Measurements from ENCODE around the gene DOCK9. TPM values are rescaled to one million over a fixed set of nuclear protein-coding genes. Genes with fewer than 3 reads are reported as not detected.

Gene DOCK9
- total RNA-seq, 1 donor from 2014 or later: 43.5 TPM

DNA sequence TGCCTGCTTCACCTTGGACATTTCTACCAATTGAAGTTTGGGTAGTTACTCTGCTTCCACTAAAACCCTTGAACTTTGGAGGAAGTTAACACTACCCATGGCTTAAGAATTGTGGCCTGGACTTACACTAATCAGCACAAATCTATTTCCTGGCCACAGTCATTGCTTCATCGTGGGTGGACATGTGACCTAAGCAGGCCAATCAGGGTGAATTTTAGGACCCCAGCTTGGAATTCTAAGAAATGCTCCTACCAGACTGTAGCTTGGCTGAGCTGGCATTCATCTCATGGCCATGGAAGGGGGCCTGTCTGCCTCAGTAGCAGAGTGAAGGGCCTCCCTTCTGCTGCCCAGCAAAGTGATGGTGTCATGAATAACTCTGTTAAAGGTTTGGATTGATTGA, 167.1 kb downstream of the DOCK9 start:
- DNase-seq: no peak
- no peak overlapping the region for H3K27ac Mint-ChIP-seq
- peaks cover 31% of the 10 kb centered on the region for H3K36me3 Mint-ChIP-seq (ENCODE audit: low read depth)
- peaks cover 4% of the 10 kb centered on the region for H3K9me3 Mint-ChIP-seq
- no peak overlapping the region for H3K4me3 Mint-ChIP-seq
- H3K27me3 Mint-ChIP-seq: no peaks in the 10 kb centered on the region
- peaks cover 2% of the 10 kb centered on the region for H3K4me1 Mint-ChIP-seq
- intact Hi-C loops (cut with micrococcal nuclease): no loop called here

DNA sequence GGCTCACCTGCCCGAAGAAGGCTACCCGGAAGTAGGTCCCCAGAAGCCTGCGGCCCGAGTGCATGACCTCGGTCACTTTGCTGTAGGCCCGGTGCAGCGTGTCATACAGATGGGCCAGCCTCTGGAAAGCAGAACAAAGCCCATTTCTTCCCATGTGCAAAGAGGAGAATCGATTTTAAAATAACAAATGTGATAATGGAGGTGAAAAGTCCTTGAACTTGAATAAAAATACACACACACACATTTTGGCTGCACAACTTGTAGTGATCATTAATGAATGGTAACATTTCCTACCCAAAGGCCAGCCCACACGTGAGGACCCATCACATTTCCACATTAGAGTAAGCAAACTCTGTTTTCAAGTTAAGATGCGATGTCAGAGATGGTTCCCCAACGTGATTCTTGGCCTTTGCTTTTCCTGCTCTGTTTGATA, 168.5 kb downstream of the DOCK9 start:
- Mint-ChIP-seq H3K4me3 (no peak overlapping the region), H3K27me3 (no peaks in the 10 kb centered on the region), H3K4me1 (peaks cover 2% of the 10 kb centered on the region), H3K9me3 (peaks cover 4% of the 10 kb centered on the region), H3K36me3 (ENCODE audit: low read depth) (peaks cover 40% of the 10 kb centered on the region), H3K27ac (no peak overlapping the region)
- intact Hi-C loops (cut with micrococcal nuclease): no loop called here
- DNase-seq: no peak

DNA sequence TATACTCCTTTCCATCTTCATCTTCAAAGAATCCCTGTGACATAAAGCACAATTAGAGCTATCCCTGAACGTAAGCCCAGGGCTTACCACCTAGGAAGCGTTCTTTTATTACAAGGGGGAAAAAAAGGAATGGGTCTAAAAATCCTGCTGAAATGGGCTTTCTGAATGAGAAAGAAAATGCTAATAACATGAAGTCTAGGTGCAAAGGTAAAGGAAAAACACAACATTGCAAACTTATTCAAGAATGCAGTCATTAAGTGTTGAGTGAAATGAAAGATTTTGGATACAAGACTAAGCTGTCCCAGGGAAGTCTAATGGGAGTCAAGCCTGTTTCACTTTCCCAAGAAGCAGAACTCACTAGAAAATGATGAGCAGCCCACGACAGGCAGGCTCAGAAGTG, 170.1 kb downstream of the DOCK9 start:
- H3K27me3 Mint-ChIP-seq: no peaks in the 10 kb centered on the region
- DNase-seq: no peak
- no peaks in the 10 kb centered on the region for H3K4me1 Mint-ChIP-seq
- H3K9me3 Mint-ChIP-seq: peaks cover 4% of the 10 kb centered on the region
- H3K27ac Mint-ChIP-seq: no peak overlapping the region
- intact Hi-C loops (cut with micrococcal nuclease): no loop called here
- peaks cover 41% of the 10 kb centered on the region for H3K36me3 Mint-ChIP-seq (ENCODE audit: low read depth)
- no peak overlapping the region for H3K4me3 Mint-ChIP-seq

DNA sequence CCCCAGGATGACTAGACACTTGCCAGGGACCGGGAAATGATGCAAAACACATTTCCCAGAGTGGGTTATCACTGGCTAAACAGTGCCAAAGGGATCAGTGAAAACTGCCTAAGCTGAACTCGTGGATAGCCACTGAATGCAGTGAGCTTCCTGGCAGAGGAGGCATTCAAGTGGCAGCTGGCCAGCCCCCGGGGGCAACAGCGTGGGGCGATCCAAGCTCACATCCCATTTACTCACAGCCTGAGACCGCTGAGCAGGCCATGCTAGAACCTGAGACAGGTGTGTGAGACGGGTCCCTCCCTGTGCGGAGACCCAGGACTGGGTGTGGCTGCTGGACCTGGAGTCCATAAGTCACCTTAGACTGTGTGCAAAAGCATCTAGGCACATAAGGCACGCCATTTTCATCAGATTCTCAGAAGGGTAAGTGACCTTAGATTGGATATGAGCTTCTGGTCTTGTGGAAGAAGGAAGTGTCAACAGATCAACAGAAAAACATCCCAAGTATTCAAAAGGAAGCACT, 173.5 kb downstream of the DOCK9 start:
- intact Hi-C loops (cut with micrococcal nuclease): no loop called here
- Mint-ChIP-seq H3K27me3 (no peaks in the 10 kb centered on the region), H3K4me1 (no peaks in the 10 kb centered on the region), H3K27ac (no peak overlapping the region), H3K4me3 (no peak overlapping the region), H3K36me3 (ENCODE audit: low read depth) (peaks cover 37% of the 10 kb centered on the region), H3K9me3 (no peaks in the 10 kb centered on the region)
- no peak for DNase-seq

DNA sequence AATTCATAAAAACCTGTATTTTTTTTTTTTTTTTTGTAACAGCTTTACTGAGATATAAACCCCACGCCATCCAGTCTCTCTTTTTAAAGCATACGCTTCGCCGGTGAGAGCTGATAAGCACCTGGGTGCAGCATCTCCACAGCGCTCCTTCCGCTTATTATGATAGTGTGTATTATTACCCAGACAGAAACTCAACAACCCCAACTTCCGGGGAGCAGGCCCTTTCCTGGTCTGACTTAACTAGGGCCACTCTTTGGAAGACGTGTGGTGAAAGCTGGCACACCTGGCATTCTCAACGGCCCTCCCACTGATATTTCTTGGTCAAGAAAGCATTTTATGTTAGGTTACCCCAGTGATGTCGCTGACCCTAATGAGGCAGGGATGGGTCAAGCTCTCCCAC, 173.9 kb downstream of the DOCK9 start:
- intact Hi-C loops (cut with micrococcal nuclease): no loop called here
- Mint-ChIP-seq H3K27me3 (no peaks in the 10 kb centered on the region), H3K36me3 (ENCODE audit: low read depth) (peaks cover 36% of the 10 kb centered on the region), H3K4me1 (no peaks in the 10 kb centered on the region), H3K4me3 (no peak overlapping the region), H3K9me3 (no peaks in the 10 kb centered on the region), H3K27ac (no peak overlapping the region)
- DNase-seq: no peak

DNA sequence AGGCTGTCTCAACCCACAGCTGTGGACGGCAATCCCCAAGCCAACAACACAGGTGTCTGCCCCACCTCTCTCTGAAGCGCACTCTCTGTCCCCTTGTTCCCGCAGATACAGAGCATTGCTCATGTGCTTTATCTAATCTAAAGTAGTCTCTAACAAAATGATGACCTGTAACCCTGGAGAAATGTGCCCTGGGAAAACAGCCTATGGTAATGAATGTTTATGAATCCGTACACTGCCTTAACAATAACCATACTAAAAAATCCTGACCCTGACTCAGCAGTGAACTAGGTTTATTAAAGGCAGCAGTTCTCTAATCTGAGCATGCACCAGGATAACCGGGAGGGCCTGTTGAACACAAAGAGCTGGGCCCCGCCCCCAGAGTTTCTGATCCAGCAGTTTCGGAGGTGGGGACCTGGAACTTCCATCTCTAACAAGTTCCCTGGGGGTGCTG, 174.7 kb downstream of the DOCK9 start:
- DNase-seq: no peak

DNA sequence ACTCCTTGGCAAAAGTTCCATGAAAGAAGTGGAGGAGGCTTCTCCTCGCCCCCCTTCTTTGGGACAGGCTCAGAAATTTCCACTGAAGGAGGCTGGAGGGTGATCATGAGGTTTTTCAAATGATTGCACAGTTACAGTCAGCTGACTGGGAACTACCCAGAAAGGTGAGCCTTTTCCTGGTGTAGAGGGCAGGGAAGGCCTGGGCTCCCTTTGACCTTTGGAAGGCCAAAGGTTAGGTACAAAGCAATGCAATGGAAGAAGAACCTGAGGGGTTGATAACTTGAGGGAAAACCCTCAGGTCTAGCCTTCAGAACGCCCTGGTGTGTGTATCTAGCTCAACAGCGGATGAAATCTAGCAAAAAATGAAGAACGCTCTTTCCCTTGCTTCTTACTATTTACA, 175.3 kb downstream of the DOCK9 start:
- Mint-ChIP-seq H3K9me3 (no peaks in the 10 kb centered on the region), H3K36me3 (ENCODE audit: low read depth) (peaks cover 42% of the 10 kb centered on the region)

More for the DNA sequence above, 174.7 kb downstream of the DOCK9 start:
- H3K27ac Mint-ChIP-seq: no peak overlapping the region
- no peak overlapping the region for H3K4me3 Mint-ChIP-seq
- H3K36me3 Mint-ChIP-seq (ENCODE audit: low read depth): peaks cover 42% of the 10 kb centered on the region
- intact Hi-C loops (cut with micrococcal nuclease): no loop called here
- H3K9me3 Mint-ChIP-seq: no peaks in the 10 kb centered on the region
- no peaks in the 10 kb centered on the region for H3K4me1 Mint-ChIP-seq
- H3K27me3 Mint-ChIP-seq: no peaks in the 10 kb centered on the region

DNA sequence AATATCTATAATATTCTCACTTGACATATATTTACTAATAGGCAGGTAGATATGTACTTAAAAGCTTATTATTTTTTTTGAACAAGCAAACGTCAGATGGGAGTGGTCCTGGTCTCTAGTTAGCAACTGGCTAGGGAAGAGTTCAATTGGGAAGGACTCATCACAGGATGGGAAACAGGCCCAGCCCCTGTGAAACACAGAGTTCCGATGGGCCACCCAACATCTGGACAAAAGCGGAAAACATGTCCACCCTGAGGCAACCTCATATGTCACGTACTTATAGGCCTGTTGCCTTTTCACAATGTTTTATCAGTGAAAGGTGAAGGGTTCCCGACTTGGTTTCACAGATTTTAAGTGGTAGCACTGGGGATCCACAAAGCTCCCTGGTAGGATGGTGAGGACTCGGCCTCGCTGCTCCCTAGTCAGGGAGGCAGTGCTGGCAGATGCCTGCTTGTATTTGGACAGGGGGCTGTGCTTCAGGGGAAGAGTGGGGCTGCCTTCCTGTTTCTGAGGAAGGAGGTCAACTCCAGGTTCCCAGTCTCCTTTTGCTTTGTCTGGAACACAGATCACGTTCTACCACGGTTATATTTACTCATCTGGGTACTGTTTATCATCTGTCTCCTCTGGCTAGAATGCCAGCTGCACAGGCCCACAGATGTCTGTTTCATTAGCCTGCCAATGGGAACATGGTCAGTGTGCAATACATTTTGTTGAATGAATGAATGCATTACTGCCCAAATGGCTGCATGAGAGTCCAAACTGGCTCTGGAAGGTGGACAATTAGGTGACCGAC, 176.0 kb downstream of the DOCK9 start:
- DNase-seq: no peak
- H3K27me3 Mint-ChIP-seq: no peaks in the 10 kb centered on the region
- H3K36me3 Mint-ChIP-seq (ENCODE audit: low read depth): peaks cover 43% of the 10 kb centered on the region
- intact Hi-C loops (cut with micrococcal nuclease): no loop called here
- H3K27ac Mint-ChIP-seq: no peak overlapping the region
- peaks cover 2% of the 10 kb centered on the region for H3K4me1 Mint-ChIP-seq
- no peak overlapping the region for H3K4me3 Mint-ChIP-seq
- H3K9me3 Mint-ChIP-seq: no peaks in the 10 kb centered on the region

More for the DNA sequence above, 175.3 kb downstream of the DOCK9 start:
- intact Hi-C loops (cut with micrococcal nuclease): no loop called here
- no peak overlapping the region for H3K27ac Mint-ChIP-seq
- no peak for DNase-seq
- H3K27me3 Mint-ChIP-seq: no peaks in the 10 kb centered on the region
- no peak overlapping the region for H3K4me3 Mint-ChIP-seq
- H3K4me1 Mint-ChIP-seq: peaks cover under 1% of the 10 kb centered on the region

DNA sequence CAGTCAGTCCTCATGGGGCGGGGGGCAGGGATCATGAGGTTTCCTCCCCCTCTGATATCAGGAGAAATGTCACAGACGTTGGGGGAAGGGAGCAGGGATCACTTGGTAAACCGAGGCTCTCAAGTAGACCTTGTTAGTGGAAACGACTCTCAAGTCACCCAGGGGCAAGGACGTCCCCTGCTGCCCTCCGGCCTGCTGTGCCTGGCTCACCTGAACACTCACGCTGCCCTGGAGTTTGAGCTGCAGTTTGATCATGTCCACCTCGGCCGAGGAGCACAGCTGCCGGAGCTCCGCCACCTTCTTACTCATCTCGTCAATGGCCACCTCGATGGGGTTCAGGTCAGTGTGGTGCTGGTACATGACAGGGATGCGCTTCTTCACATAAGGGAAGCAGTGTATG, 177.8 kb downstream of the DOCK9 start:
- intact Hi-C loops (cut with micrococcal nuclease): no loop called here
- DNase-seq: no peak
- Mint-ChIP-seq H3K36me3 (ENCODE audit: low read depth) (peaks cover 53% of the 10 kb centered on the region), H3K4me3 (no peak overlapping the region), H3K27ac (no peak overlapping the region), H3K9me3 (no peaks in the 10 kb centered on the region), H3K27me3 (no peaks in the 10 kb centered on the region), H3K4me1 (peaks cover 2% of the 10 kb centered on the region)

DNA sequence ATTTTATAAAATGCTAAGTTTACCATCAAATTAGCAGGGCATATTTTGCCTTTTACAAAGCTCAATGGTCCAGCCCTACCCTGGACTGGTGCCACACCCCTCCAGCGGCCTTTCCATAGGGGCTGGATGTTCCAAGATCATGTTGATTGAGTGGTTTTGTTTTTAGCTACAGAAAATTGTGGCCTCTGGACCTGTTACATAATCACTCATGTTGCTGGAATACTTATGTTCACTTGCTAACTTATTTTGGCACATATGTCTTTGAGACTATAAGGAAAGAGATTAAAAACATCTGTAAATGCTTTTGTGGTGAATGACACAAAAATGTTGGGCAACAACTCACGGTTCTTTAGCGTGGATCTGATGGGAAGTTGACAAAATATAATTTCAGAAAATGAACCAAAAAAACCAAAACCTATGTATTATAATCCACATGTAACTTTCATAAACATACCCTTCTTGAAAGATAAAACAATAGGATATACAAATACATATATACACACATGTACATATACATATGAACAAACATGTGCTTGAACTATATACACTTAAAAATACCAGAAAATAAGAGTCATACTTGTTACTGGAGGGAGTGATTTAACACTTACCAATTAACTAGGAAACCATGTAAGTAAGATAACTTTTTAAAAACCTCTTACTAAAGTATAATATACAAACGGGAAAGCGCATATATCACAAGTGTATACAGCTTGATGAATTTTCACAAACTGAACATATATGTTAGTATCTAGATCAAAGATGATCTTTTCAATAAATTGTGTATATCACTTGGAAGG, 178.8 kb downstream of the DOCK9 start:
- Mint-ChIP-seq H3K27me3 (no peaks in the 10 kb centered on the region), H3K4me1 (peaks cover 2% of the 10 kb centered on the region), H3K27ac (no peak overlapping the region), H3K4me3 (no peak overlapping the region), H3K9me3 (no peaks in the 10 kb centered on the region), H3K36me3 (ENCODE audit: low read depth) (peaks cover 54% of the 10 kb centered on the region)
- intact Hi-C loops (cut with micrococcal nuclease): no loop called here
- DNase-seq: no peak

DNA sequence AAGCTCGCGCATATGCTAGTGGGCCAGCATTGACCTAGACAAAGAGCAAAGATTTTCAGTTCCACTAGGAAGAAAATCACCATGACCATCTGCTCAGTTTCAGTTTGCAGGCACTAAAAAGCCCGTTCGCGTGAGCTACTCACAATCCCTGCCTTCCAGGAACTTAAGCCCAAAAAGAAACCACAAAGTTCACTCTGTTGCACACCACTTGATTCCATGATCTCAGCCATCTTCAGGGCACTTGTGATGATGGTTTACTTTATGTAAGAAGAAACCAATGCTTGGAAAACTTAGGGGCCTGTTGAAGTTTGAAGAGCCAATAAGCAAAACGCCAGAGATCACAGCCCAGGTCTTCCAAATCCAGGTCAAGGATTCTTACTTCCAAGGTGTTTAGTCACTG, 180.4 kb downstream of the DOCK9 start:
- H3K27me3 Mint-ChIP-seq: no peaks in the 10 kb centered on the region
- DNase-seq: no peak
- H3K36me3 Mint-ChIP-seq (ENCODE audit: low read depth): peaks cover 61% of the 10 kb centered on the region
- H3K27ac Mint-ChIP-seq: no peak overlapping the region
- H3K4me3 Mint-ChIP-seq: no peak overlapping the region
- no peaks in the 10 kb centered on the region for H3K9me3 Mint-ChIP-seq
- intact Hi-C loops (cut with micrococcal nuclease): no loop called here
- H3K4me1 Mint-ChIP-seq: peaks cover 2% of the 10 kb centered on the region

DNA sequence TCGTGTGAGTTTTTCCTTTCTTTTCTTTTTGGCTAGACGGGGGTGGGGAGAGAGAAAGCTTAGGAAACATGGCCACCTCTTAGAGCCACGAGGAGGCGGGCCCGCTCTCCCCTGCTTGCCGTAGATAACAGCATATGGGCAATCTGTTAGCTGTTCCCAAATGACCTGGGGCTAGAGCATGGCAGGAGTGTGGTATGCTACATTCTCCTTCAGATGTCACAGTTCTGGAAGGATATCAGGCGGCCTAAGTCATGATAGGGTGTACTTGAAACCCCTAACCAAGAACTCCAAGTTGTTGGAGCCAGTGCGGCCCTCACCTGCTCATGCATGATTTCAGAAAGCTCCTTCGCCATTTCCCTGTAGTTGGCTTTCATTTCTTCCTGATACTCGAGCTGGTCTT, 181.1 kb downstream of the DOCK9 start:
- Mint-ChIP-seq H3K27ac (no peak overlapping the region), H3K27me3 (no peaks in the 10 kb centered on the region), H3K4me1 (peaks cover 2% of the 10 kb centered on the region), H3K36me3 (ENCODE audit: low read depth) (peaks cover 64% of the 10 kb centered on the region), H3K9me3 (no peaks in the 10 kb centered on the region), H3K4me3 (no peak overlapping the region)
- DNase-seq: no peak
- intact Hi-C loops (cut with micrococcal nuclease): no loop called here

DNA sequence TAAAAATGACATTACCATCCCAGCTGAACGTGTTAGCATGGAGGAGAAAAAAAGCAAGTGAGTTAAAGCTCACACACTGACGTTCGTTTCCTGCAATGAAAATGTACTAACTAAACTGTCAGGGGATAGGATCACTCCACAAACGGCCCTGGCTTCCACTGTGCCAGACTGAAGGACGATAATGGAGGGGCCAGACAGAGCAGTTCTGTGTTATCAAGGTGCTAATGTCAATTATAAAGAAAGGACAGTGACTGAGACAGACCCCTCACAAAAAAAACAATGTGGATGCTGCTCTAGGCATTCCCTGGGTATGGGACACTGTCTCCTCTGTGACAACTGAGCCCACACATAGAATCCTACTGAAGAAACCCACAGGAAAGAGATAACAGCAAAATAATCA, 181.7 kb downstream of the DOCK9 start:
- Mint-ChIP-seq H3K4me1 (peaks cover 2% of the 10 kb centered on the region), H3K9me3 (no peaks in the 10 kb centered on the region), H3K27me3 (no peaks in the 10 kb centered on the region), H3K27ac (no peak overlapping the region), H3K36me3 (ENCODE audit: low read depth) (peaks cover 64% of the 10 kb centered on the region), H3K4me3 (no peak overlapping the region)
- intact Hi-C loops (cut with micrococcal nuclease): no loop called here
- DNase-seq: no peak

DNA sequence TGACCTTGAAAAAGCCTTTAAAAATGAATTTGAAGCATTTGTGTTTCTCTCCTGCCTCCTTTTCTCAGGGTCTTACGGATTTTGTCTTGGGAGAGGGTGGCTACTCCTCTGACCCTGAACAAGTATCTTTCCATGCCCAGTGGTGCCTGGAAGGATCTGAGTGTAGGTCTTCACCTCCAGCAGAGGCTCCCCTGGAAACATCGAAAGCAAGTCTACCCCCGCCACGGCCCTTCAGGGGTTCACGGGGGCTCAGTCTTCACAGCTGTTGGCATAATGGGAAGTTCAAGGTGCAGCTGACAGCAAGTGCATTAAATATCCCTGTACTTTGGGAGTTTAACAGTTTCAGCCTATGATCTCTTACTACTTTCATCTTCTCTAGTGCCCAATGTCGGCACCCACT, 182.6 kb downstream of the DOCK9 start:
- H3K27me3 Mint-ChIP-seq: no peaks in the 10 kb centered on the region
- intact Hi-C loops (cut with micrococcal nuclease): no loop called here
- H3K9me3 Mint-ChIP-seq: no peaks in the 10 kb centered on the region
- peaks cover 2% of the 10 kb centered on the region for H3K4me1 Mint-ChIP-seq
- H3K4me3 Mint-ChIP-seq: no peak overlapping the region
- DNase-seq: no peak
- no peak overlapping the region for H3K27ac Mint-ChIP-seq
- H3K36me3 Mint-ChIP-seq (ENCODE audit: low read depth): peaks cover 64% of the 10 kb centered on the region
